Islet of Langerhans (tissue), 1 donor: ENCODE results near the gene ANO7.

Experiments used
- FAIRE-seq: peaks from one replicate; lab custom pipeline; 2011; peaks lifted over from hg19 to GRCh38; lab: Jason Lieb, UNC

The ANO7 gene

DNA sequence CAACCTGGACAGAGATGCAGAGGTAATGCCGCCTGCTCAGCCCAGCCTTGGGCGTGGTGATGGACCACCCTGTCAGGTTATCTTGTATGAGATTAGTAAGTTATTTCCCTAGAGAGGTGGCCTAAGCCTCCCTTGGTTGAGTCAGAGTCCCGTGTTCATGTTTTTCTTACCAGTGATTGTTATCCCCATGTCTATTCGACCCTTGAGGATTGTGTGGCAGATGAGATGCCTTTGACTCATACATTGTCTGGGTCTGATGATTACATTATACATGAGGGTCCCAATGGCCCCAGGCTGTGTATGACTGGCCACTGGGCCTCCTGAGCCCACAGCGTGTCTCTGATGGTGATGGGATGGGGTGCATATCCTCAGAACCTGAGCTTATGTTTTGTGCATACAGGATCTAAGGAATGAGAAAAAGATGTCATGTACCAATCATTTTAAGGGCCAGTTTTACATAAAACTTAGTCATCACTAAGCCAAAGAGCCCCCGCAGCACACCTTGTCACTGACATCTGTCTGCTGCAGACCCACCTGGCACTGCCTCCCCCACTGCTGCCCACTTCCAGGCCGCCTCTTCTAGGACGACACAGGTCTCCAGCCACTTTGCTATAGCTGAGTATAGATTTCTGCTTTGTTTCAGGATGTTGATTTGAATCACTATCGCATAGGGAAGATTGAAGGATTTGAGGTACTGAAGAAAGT, 30.5 kb upstream of the ANO7 start:
- no peak for FAIRE-seq

DNA sequence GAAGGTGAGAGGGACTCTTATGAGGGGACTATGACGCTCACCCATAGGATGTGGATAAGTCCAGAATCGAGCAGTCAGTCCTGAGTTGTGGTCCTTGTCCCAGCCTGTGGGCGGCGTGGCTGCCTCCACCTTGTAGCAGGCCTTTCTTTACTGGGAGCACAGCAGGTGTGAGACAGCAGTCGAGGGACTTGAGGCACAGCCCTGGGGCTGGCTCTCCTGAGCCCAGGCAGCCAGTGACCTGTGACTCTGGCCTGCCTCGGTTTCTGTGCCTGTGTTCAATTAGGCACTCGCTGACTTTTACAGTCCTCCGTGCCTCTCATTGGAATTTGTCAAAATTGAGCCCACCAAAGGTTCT, 30.0 kb upstream of the ANO7 start:
- FAIRE-seq: no peak

DNA sequence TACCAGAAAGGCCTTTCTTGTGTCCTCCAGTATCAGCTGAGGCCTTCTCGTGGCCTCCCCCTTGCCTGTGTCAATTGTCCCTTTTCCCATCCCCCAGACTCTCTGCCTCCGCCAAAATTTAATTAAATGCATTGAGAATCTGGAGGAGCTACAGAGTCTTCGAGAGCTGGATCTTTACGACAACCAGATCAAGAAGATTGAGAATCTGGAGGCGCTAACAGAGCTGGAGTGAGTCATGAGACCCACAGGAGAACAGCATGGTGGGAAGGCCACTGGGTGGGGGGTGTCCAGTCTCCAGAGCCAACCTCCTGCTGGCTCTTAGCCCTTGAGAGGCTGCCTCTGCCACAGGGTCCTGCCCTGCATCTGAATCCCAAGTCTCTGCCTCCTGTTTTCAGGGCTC, 29.4 kb upstream of the ANO7 start:
- FAIRE-seq: no peak

DNA sequence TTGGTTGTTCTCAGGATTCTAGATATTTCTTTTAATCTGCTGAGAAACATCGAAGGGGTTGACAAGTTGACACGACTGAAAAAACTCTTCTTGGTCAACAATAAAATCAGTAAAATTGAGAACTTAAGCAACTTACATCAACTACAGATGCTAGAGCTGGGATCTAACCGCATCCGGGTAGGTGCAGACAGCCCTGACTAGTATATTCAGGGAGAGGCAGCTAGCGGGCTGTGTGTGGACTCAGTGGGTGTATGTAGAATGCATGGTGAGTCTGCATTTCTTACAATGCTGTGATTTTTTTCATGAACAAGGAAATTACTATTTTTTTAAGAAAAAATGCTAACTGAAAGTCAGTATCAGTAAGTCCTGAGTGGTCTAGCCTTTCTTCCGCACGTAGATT, 28.2 kb upstream of the ANO7 start:
- no peak for FAIRE-seq

DNA sequence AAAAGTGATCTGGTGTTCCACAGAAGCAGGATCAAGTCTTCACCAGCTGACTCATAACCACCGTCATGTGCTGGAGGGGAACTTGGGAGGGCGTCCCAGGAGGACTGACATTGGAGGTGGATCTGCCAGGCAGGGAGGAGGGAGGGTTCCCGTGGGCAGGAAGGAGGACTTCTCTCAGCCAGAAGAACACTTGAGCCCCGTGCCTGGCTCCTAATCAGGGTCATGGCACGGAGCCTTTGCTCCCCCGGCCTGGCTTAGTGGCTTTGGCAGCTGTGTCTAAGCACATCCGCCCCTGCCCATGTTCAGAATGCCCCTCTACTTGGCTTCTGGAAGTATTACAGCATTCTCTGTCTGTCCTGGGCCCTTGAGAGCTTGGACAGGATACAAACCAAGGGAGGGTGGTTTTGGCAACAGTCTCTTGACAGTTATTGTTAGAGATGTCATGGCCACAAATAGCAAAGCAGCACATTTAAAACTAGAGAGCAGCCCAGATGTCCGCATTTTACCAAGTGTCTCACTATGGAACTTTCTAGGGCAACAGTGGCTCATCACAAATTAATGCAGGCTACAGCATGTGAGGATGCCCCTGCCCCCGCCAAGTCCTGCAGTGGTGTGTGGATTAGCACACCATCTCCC, 26.7 kb upstream of the ANO7 start:
- no peak for FAIRE-seq

DNA sequence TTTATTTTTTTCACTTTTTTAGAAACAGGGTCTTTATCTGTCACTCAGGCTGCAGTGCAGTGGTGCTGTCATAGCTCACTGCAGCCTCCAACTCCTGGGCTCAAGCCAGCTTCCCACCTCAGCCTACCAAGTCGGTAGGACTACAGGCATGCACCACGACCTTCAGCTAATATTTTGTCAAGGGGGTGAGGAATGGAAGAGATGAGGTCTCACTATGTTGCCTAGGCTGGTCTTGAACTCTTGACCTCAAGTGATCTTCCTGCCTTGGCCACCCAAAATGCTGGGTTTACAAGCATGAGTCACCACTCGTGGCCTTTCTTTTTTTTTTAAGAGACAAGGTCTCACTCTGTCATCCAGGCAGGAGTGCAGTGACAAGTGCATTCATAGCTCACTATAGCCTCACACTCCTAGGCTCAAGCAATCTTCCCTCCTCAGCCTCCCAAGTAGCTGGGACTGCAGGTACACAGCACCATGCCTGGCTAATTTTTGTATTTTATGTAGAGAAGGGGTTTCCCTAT, 24.8 kb upstream of the ANO7 start:
- FAIRE-seq: no peak

DNA sequence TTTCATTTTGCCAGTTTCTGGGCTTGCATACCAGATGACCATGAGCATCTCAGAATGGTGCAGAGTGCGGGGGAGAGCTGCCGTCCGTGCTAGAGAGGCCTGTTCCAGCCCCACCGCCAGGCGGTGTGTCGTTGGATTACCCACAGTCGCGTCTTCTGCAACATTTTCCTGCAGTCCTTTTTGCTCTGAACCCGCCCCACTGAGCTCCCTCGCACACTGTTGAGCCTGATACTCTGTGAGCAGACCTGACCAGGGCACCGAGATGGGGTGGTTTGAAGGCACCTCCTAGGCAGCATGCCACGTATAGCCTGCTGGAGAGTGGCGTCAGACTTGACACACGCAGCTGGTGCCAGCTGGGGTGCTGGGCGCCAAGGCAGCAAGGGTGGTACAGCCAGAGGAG, 20.1 kb upstream of the ANO7 start:
- no peak for FAIRE-seq

DNA sequence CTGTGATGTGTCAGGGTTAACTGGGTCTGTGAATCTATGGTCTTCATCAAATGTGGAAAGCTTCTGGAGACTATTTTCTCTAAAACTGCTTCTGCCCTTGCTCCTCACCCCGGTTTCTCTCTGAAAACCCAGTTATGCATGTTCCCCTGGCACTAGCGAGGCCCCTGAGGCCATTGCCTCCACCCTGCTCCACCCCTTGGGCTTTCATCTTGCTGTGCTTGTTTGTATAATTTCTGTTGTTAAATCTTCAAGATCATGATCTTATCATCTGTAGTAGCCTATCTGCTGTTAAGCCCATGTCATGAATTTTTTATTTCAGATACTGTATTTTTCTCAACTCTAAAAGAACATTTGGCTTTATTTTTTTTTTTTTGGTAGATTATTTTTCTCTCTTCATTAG, 14.9 kb upstream of the ANO7 start:
- no peak for FAIRE-seq

DNA sequence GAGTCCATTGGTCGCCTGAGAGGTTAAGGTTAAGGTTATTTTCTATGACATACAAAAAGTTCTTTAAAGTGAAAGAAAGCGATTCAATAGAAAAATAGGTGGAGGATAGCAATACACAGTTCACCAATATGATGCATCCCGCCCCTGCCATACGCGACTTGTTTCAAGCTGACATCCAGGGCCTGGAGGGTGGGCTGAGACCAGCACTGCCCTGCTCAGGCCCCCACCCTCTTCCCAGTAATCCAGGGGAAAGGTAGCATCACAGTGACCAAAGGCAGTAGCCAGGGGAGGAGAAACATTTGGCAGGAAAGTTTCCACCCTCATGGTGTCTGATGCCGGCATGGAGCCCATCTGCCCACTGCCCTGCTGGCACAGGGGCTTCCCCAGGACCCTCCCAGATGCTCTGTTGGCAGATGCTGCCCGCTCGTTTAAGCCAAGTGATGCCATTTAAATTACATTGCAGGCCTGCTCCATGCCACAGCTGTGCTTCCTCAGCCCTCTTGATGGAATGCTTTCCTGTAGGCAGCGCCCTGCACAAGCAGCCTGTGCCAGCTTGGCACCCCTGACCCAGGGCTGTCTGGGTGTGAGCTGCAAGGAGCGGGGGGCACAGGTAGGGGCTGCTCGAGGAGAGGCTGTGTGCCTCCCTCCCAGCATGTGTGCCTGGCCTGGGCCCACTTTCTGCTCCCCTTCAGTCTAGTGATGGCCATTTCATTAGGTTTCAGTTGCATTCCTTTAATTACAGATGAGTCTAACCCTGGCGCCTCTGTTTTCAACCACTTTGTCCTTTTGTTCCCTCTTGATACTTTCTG, 10.7 kb upstream of the ANO7 start:
- FAIRE-seq: no peak

DNA sequence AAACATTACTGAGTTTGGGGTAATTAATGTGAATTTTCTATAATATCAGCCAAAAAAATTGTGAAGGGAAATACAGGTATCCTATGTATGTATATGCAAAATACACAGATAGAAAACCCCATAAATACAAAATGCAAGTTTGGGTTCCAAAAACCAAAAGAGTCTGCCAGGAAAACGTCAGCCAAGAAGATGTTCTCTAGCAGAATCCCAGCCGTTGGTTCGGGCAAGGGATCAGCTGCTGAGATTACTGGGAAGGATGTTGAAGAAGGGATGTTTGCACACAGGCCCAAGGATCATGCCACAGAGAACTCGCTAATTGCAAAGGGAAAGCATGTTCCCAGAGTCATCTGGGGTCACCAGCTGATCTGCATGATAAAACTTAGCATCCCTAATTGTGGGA, 9.5 kb upstream of the ANO7 start:
- no peak for FAIRE-seq

DNA sequence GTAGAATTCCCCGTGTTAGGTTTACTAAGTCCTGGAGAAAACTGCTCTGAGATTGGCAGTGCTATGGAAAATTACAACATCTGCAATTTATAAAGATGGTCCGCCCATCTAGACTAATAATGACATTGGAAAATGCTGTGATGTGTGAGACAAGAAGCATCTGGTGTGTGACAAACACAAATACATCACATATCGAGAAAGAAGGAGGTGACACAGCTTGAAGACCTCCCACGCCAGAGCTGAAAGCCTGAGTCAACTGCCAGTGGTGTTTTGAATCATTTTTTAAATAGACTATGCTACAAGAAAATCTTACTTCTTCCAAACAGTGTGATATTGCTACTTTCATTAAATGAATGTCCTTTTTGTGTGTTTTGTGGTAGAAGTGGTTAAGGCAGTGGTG, 8.6 kb upstream of the ANO7 start:
- no peak for FAIRE-seq

DNA sequence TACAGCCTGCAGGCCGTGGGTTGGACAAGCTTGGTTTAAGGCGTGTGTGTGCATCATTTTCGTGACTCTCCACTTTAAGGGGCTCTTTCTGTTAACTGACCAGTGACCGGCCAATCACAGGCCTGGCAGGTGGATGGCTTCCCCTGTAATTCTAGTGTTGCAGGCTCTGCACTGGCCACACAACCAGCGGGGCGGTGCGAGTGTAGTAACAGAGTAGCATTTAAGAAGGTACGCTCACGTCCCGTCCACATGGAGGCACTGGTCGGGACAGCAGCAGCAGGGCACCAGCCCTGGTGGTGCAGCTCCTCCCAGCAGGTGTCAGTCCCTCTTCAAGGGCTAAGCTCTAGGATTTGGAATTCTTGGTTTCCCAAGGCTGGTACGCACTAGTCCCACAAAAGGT, 8.0 kb upstream of the ANO7 start:
- FAIRE-seq: no peak

DNA sequence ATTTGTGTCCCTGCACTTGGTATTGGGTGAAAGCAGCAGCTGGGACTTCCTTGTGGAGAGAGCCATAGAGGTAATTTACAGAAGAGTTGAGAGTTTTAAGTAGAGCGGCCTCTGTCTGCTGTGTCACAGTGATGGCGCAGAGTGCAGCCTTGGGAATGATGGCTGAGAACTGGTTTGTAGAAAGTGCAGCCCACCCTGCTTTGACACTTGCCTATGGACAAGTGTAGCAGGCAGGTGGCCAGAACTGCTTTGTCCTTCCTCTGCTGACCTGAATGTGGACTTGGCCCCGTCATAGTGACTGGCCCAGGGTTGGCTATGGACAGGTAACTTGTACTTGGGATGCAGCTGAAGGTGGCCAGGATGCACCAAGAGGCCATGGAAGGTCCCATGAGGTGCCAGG, 6.4 kb upstream of the ANO7 start:
- FAIRE-seq: no peak

DNA sequence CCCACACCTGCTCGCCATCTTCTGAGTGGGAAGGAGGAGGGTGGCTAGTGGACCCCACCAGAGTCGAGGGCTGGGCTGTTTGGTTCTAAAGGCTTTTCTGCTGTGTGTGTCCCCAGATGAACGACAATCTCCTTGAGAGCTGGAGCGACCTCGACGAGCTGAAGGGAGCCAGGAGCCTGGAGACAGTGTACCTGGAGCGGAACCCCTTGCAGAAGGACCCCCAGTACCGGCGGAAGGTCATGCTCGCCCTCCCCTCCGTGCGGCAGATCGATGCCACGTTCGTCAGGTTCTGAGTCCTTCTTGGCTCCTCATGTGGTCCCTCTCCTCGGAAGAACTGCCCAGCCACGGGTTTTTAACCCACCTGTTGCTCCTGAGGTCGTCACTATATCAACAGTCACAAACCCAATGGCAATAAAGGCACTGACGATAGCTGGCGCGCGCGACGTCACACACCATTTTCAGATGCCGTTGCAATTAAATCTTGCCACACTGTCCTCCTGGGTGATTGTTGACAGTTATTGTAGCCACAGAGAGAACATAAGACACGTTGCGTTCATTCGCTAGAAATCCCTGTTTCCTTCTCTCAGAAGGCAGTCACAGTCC, 5.8 kb upstream of the ANO7 start:
- FAIRE-seq: no peak

DNA sequence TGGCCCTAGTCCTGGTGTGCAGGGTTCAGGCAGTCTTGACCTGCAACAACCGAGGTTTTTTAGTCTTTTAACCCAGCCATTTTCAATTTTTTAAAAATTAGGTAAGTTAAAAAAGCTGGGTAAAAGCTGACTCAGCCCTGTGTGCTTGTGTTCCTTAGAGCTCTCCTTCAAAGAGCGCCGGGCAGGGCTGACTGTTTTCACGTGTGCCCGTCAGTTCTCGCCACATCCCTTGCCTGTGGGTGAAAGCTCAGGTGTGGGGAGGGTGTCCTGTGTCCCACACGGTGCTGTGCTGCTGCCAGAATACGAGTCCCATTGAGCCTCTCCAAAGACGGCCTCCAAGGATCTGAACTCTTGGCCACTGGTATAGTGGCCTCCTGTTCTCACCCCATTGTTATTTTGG, 5.3 kb upstream of the ANO7 start:
- no peak for FAIRE-seq

DNA sequence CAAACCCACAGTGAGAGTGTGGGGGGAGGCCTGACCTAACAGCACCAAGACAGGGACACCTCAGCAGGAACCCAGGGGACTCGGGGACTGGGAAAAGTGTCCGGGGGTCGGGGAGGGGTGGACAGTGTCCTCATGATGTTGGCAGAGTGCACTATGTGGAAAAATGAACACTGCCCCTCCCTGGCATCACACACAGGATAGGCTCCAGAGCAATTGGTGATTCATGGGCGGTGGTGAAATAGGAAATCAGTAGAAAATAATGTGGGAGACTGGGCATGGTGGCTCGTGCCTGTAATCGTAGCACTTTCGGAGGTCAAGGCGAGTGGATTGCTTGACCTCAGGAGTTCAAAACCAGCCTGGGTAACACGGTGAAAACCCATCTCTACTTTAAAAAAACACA, 3.6 kb upstream of the ANO7 start:
- no peak for FAIRE-seq

DNA sequence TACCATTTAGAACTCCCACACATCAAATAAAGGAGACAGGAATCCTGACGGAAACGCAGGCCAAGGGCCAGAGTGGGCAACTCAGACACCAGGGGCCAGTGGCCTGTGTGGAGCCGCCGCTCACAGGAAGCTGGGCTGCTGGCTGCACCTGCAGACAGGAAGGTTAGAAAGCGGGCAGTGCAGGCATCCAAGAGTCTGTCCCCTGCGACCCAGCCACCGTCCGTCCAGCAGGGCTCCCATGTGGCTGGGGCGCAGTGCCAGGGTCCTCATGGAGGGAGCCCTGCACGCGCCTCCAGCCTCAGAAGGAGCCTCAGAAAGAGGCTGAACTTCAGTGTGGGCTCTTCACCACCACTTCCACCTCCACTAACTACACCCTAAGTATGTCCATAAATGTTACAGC, 2.5 kb upstream of the ANO7 start:
- no peak for FAIRE-seq

DNA sequence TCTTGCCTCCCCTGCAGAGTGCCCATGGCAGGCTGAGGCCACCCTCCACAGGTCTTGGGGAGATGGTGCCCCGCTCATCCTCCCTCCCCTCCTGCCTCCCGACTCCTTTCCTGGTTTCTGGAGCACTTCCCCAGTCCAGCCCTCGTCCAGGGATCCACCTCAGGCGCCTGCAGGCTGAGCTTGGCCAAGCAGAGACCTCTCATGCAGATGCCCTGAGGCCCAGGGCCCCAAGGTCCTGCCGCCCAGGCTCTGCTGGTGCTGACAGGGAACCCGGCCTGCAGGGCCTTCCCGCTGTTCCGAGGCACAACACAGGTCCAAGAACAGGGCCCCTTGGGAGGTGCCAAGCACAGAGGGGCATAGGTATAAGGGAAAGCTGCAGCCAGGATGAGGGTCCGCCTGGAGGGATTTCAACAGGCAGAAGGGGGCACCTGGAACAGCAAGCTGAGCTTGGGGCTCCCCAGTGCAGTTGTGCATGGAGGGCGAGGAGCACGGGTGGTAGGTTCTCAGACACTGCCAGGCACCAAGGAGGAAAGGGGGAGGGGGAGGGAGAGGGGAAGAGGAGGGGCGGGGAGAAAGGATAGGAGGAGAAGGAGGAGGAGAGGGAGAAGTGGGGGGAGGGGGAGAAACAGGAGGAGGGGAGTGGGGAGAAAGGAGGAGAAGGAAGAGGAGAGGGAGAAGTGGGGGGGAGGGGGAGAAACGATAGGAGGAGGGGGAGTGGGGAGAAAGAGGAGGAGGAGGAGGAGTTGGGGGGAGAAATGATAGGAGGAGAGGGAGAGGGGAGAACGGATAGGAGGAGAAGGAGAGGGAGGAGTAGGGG, 1.2 kb upstream of the ANO7 start:
- no peak for FAIRE-seq

DNA sequence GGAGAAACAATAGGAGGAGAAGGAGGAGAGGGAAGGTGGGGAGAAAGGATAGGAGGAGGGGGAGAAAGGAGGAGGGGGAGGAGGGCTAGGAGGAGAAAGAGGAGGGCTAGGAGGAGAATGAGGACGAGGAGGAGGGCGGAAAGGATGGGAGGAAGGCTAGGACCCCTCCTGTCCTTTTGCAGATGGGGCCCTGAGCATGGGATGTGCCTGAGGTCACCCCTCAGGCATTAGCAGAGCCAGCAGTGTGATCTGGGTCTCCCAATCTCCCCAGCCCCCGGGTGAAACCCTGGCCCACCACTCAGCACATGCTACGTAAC, 601 bp upstream of the ANO7 start:
- no peak for FAIRE-seq

DNA sequence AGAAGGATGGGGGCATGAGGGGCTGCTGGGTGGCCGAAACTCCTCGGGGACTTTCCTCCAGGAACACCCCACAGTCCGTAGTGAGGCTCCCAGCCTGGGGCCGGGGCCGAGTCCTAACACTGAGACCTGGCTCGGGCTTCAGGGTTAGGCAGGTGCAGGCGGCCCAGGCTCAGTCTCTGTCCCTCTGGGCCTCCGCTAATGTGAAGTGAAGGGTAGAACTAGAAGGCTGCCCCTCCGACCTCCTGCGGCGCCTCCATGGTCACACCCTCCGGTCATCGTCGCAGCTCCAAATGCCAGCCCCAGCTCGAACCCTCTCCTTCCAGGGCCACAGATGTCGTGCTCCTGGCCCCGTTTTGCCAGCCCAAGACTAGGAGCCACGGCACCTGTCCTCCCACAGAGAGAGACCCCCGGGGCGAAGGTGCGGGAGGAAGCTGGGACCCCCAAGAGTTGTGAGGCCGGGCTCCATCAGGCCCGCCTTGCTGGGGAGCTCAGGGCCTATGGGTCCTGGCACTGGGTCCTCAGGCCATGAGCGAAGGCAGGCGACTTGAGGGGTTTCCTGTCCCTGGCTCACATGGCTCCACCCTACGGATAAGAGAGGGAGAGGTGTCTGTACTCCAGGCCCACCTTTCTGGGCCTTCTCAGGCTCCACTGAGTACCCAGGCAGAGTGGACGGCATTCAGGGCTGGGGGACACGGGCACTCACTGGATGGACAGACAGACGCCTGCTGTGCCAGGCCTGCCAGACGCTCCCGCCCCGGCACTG, 797 bp downstream of the ANO7 start:
- no peak for FAIRE-seq

DNA sequence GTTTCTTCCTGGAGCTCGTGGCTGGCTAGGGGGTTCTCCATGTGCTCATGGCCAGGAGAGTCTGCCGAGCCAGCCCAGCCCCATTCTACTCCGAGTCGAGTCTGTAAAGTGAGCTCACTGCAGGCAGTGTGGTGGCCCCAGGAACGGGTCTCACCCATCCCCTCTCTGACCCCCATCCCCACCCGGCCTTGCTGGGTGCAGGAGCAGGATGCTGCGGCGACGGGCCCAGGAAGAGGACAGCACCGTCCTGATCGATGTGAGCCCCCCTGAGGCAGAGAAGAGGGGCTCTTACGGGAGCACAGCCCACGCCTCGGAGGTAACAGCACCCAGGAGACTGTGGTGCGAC, 1.4 kb downstream of the ANO7 start:
- no peak for FAIRE-seq
